G401 (cell line): ENCODE data around the gene EXD3. TPM values are rescaled to one million over a fixed set of nuclear protein-coding genes. Genes with fewer than 3 reads are reported as not detected.
"Not testable (repeated sequence)": the region's sequence is repeated elsewhere in the genome, so short reads cannot be mapped to it uniquely, and the experiment has no call there.

Experiments
- DNase-seq: peaks from one replicate; pipeline ENCODE4 v3.0.0-alpha.2; 2015; ENCODE audit warnings: low spot score
- in situ Hi-C: cut with HindIII; loops from 2 replicates; pipeline ENCODE4 v1.10.0; 2016; ENCODE audit warnings: low sequenced_read_pairs, mixed read lengths
- total RNA-seq: library from RNA; depleted of rRNA; stranded (reverse); fragments of >200 nt; shearing (Covaris generic); gene quantifications from 2 replicates; pipeline ENCODE4 v1.2.3, GENCODE V29; 2014

EXD3 gene
- total RNA-seq, 1 experiment from 2014 or later = 4.8 TPM

GRCh38 chr9:137459601-137460362 lies 36.8 kb upstream of the EXD3 start:
- no peak for DNase-seq
- in situ Hi-C loops = no loop called here

- in situ Hi-C loops = no loop called here
These were observed 36.2 kb upstream of the EXD3 start, which contains the start of gene NSMF for GRCh38 chr9:137459152-137459600. Gene NSMF, minus strand, starts transcription at chr9:137459334. Its CDS starts 232 bp downstream, at chr9:137459102.

GRCh38 chr9:137458194-137459151 lies 35.5 kb upstream of the EXD3 start:
- in situ Hi-C loops = no loop called here
- DNase-seq = peak; percentile 50

More at GRCh38 chr9:137459152-137459600, 36.2 kb upstream of the EXD3 start, which contains the start of gene NSMF:
- peak; percentile 77 for DNase-seq

GRCh38 chr9:137457406-137458193 lies 34.6 kb upstream of the EXD3 start:
- in situ Hi-C loops = no loop called here
- DNase-seq = no peak

- DNase-seq = no peak
- in situ Hi-C loops = no loop called here
These were observed 34.0 kb upstream of the EXD3 start for GRCh38 chr9:137456864-137457405.

GRCh38 chr9:137456061-137456863 lies 33.3 kb upstream of the EXD3 start:
- in situ Hi-C loops = no loop called here
- no peak for DNase-seq

GRCh38 chr9:137455359-137455991 lies 32.5 kb upstream of the EXD3 start:
- no peak for DNase-seq

GRCh38 chr9:137454597-137455358 lies 31.8 kb upstream of the EXD3 start:
- no peak for DNase-seq
- in situ Hi-C loops = no loop called here

More at GRCh38 chr9:137455359-137455991, 32.5 kb upstream of the EXD3 start:
- in situ Hi-C loops = no loop called here

GRCh38 chr9:137454145-137454596 lies 31.2 kb upstream of the EXD3 start:
- no peak for DNase-seq
- in situ Hi-C loops = no loop called here

- in situ Hi-C loops = no loop called here
- no peak for DNase-seq
These were observed 30.7 kb upstream of the EXD3 start for GRCh38 chr9:137453643-137454081.

GRCh38 chr9:137452761-137453642 lies 30.0 kb upstream of the EXD3 start:
- no peak for DNase-seq
- in situ Hi-C loops = no loop called here

GRCh38 chr9:137452006-137452760 lies 29.2 kb upstream of the EXD3 start:
- in situ Hi-C loops = no loop called here
- no peak for DNase-seq

- in situ Hi-C loops, DNase-seq: not testable (repeated sequence)
These were observed 28.5 kb upstream of the EXD3 start for GRCh38 chr9:137451264-137452005.

- in situ Hi-C loops = not testable (repeated sequence)
These were observed 27.7 kb upstream of the EXD3 start for GRCh38 chr9:137450539-137451222.

More at GRCh38 chr9:137450539-137451222, 27.7 kb upstream of the EXD3 start:
- DNase-seq = not testable (repeated sequence)
